NCI-H146 treated with DMSO at 0.1 percent for 48 hours (cell line): ENCODE measurements around the gene CCDC40.

ENCODE experiments used
- DNase-seq: peaks from one replicate; lab custom pipeline; 2025; ENCODE audit not compliant: unreplicated experiment; lab: John Stamatoyannopoulos, UW

The CCDC40 gene

DNA sequence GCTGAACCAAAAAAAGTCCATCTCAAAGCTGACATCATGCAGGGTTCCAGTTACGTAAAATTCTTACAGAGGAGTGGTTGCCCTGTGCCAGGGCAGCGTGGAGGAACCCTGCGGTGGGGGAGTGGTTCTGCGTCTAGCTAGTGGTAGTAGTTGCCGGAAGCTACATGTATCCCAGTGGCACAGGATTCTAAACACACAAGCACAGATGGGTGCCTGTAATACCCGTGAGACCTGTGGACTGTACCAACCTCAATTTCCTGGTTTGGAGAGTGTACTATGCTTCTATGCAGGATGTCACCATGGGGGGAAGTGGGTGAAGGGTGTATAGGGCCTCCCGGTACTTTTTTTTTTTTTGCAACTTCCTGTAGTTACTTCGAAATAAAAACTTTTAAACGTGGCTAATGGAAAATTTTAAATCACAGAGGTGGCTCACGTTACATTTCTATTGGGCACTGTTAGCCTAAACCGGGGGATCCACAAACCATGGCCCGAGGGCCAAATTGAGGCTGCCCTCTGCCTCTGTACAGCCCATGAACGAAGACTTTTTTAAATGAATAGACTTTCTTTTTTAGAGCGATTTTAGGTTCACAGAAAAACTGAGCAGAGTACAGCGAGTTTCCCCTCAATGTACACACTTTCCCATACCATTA lies 39.3 kb upstream of the CCDC40 start:
- no peak for DNase-seq

DNA sequence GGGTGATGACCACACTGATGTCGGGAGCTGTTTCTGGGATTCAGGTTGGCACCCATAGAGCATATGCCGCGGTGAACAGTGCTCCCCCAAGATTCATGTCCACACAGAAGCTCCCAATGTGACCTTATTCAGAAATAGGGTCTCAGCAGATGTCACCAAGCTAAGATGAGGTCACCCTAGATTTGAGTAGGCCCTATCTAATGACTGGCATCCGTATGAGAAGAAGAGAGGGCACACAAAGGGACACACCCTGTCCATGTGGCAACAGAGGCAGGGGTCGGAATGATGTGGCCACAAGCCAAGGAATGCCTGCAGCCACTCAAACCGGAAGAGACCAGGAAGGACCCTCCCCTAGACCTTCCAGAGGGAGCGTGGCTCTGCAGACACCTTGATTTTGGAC lies 36.3 kb upstream of the CCDC40 start:
- DNase-seq: no peak

DNA sequence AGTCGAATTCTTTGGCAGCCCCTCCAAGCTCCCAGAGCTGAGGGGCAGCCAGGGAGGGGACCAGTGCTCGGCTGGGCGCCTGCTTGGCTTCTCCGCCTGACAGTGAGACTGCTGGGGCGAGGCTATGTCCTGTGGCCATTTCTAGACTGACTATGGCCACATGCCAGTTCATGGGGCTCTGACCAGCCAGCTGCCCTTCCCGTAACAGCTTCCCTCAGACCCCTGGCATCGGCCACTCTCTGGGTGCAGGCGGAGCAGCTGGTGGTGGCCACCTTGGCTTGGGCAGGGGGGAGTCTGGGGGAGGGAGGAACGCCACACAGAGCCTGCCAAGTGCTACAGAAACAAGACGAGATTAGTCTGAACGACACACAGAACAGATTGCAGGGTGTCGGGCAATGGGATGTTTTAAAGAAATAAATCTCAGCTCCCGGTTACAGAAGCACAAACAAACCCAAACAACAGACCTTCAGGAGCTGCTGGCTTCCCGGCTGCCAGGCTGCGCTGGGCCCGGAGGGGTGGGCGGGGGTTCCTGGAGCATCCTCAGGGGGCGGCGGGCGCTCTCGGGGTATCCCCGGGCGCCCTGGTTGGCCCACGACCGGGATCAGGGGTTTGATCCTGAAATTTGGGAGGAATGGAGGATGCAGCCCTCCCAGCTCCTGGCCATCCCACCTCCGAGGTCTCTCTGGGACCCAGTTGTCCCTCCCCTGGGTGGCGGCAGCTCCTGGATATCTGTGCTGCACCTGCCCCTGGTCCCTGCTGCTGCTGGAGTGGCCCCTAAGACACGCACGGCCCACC lies 35.3 kb upstream of the CCDC40 start:
- no peak for DNase-seq

DNA sequence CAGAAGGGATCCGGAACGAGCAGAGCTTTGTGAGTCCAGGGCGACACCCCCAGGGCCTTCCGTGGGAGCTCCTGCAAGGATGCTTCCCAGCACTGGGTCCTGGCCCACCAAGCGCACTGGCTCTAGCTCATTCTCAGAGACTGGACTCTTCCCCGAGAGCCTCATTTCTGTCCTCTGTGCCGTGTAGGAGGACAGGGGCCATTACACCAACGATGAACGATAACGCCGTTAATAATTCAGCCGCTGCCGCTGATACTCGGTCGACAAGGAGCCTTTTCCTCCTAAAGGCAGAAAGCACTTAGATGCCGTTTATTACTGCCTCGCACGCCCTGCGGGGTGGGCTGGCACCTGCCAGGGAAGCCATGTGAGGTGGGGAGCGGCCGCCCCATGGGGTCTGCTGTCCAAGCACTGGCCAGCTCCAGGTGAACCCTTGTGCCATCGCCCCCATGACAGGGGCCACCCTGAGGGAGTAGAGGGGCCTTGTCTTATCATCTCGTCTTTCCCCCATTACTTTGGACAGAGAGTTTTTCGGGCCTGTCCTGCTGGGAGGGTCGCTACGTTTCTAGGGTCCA lies 34.3 kb upstream of the CCDC40 start:
- no peak for DNase-seq

DNA sequence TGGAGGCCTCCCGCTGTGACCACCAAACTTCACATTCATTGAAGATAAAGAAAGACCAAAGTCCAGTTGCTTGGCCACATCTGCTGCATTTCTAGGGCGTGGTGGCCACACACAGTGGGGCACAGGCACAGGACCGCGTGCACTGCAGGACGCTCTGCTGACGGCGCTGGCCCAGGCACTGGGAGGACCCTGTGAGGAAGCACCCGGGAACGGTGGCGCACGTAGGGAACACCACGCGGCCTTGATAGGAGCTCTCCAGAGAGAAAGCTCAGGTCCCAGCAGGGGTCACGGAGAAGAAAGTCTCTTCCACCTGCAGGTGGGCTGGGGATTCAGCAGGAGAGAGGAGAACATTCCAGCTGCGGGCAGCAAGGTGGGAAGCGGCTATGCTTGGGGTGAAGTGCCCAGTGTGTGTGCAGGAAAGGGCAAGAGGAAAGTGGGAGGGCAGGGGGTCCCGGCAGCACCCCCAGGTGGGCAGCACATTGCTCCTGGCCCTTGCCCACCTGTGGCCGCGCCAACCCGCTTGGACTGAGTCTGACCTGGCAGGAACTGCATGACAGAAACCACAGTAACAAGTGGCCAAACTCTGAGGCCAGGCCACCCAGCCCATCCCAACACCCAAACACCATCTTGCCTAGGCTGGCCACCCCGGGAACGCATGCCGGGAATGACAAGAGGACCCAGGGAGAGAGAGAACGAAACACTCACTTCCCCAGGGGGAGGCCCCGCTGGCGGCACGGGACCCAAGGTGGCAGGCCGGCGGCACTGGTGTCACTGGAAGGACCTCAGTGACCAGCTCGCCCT lies 33.6 kb upstream of the CCDC40 start:
- DNase-seq: no peak

DNA sequence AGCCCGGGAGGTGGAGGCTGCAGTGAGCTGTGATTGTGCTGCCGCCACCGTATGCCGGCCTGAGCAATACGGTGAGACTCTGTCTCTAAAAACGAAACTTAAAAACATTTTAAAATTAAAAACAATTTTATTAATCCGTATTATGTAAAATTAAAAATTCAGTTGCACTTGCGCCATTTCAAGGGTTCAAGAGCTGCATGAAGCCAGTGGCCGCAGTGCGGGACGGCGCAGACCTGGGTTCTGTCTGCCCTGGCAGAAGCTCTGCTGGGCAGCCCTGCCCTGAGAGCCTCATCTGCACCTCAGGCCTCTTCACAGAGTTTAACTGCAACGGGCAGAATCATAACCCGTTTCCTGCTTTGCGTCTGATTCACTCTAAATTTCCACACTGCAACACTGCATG lies 32.5 kb upstream of the CCDC40 start:
- DNase-seq: no peak

DNA sequence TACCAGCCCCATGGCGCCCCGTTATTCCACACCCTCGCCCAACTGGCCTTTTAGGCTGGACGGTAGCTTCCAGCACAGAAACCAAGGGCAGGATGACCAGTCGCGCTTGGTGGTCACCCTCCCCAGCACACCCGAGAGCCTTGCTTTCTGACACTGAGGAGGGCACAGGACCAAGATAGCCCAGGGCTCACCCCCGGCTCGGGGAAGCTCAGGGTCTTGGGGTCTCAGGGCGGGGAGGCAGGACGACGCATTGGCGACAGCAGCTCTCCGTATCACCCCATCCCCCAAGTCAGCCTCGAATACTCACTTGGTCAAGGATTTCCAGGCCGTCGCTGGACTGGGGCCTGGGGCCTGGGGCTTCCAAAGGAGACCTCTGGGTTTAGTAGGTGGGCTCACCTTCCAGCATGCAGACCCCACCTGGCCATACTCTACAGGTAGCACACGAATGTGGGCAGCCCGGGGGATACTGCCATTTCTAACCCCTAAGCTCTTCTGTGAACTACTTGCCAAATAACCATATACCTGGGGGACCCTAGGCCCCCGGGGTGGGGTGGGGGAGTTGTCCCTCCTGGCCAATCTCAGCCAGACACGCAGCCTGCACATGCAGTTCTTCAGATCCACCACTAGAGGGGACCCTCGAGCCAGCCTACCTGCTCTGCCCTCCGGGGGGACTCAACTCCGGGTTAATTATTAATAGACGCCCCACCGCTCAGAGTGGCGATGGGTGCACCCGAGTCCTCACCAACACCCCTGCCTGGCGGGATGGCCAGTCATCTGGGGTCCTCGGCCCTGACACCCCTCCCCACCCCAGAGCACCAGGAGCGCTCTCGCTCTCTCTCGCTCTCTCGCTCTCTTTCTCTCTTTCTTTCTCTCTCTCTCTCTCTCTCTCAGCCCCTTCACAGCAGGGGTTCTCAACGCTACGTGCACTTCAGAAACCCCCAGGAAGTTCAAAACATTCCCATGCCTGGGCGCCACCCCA lies 30.8 kb upstream of the CCDC40 start:
- no peak for DNase-seq

DNA sequence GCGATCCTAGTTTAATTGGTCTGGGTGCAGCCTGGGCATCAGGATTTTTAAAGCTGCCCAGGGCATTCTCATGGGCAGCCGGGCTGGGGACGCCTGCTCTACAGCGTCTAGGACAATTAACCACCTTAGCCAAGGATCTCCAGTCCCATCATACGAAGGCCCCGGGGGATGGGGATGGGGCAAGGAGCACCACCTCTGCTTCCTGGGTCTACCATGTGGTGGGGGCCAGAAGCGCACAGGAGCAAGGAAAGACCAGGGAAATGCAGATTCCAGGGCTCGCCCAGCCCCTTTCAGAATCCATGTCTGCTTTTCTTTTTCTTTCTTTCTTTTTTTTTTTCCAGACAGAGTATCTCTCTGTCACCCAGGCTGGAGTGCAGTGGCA lies 30.1 kb upstream of the CCDC40 start:
- DNase-seq: no peak

DNA sequence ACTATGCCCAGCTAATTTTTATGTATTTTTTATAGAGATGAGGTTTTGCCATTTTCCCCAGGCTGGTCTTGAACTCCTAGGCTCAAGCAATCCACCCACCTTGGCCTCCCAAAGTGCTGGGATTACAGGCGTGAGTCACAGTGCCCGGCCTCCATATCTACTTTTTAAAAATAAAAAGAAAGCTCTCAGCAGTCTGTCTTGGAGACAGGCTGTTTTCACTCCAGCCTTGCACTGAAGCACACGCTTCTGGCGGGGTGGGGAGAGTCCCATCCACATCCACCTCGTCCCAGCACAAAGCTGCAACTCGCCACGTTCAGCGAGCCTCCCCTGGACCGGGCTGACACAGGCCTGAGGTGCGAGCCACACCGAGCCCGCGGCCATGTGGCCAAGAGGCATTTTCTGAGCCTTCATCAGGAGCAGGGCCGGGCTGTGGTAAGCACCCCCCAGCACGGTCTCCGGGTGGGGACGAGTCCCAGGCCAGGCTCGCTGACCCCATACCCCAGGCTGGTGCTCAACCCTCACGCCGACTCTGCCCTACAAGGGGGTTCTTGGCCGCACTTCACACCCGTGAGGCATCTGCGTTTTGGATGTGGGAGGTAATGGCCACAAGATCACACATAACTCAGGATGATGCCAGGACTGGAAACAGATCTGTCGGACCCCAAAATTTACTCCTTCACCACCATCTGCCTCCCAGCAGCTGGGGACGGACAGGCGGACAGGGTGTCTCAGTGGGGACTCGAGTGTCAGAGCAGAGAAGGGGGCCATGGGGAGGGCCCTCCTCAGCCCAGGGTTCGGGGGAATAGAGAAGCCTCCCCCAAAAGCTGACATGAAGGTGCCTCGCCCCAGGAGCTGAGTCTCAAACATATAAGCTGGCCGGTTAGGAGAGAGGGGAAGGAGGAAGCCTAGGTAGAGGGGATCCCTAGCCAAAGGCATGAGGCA lies 29.4 kb upstream of the CCDC40 start:
- no peak for DNase-seq

DNA sequence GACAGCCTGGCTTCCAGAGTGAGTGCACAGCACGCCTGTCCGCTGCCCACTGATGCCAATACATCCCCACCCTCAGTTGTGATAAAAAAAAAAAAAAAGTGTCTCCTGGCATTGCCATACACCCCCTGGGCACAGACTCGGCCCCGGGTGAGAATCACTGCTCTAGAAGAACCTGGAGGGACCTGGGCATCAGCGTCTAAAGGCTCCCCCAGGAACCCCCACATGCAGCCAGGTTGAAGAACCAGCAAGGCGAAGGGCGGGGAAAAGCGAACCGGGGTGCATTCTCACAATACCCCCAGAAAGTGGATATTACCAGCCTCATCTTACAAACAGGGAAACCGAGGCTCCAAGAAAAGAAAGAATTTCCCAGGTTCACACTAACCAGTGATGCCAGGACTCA lies 28.5 kb upstream of the CCDC40 start:
- DNase-seq: no peak

DNA sequence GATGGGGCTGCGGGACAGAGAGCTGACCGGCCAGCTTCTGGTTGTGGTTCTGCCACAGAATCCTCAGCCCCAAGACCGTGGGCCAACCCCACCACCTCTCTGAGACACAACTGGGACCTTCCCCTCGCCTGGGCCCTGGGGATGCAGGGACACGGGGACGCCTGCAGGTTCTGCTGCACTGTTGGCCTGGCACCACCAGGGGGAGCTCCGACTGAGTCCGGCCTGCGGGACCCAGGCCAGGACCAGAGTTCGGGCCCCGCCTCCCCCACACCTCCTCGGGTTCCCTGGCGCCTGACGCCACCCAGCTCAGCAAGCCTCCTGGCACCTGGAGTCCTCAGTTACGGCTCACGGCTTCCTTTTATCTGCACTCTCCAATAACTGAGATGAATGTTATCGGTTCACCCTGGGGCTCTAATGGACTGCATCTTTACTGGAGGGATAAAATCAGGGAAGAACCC lies 28.0 kb upstream of the CCDC40 start:
- DNase-seq: peak; percentile 95

DNA sequence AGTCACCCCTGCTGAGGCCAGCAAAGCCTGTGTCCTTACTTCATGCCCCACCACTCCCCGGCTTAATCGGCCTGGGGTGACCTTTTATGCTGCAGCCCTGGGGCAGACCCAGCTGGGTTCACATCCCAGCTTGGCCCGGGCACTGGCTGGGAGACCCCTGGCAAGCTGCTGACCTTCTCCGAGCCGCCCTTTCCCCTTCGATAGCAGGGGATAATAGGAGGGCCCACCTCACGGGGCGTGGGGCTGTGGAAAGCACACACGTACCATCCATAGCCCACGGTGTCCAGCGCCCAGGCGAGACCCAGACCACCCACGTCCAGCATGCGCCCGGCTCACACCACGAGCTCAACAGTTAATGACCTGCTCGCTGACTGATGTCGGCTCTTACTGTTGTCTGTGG lies 27.6 kb upstream of the CCDC40 start:
- peak; percentile 42 for DNase-seq

DNA sequence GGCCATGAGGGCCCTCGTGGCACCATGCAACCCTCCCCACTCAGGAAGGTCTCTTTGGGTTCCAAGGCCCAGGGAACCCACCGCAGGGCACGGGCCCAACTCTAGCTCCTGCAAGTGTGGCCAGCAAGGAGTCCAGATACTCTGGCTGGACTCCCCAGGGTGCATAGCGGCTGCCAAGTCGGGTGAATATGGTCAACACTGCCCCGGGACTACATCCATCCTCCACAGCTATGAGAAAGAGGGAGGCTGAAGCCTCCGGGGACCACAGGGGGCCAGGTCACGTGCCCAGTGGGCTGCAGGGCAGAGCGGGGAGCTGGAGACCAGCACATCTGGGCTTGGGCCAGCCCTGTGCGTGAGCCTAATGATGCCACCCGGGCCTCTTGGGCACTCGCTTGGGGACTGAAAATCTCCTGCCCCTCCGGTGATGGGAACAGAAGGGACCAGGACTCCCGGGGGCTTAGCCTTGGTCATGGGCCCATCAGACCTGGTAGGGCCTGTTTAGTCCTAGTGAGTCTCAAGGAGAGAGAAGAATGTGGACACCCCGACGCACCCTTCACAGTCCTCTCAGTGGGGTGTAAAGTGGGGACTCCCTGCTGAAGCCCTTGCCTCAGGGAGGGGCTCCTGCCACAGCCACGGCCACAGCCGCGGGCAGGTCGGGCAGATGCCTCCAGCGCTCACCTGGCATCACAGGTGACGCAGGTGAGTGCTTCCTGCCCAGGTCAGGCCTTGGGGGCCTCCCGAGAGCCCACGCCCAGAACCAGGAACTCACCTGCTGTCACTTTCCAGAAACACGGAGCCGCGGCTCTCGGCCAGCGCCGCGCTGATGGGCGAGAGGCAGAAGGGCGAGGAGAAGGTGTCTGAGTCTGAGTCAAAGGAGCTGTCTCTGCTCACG lies 26.8 kb upstream of the CCDC40 start:
- DNase-seq: no peak

DNA sequence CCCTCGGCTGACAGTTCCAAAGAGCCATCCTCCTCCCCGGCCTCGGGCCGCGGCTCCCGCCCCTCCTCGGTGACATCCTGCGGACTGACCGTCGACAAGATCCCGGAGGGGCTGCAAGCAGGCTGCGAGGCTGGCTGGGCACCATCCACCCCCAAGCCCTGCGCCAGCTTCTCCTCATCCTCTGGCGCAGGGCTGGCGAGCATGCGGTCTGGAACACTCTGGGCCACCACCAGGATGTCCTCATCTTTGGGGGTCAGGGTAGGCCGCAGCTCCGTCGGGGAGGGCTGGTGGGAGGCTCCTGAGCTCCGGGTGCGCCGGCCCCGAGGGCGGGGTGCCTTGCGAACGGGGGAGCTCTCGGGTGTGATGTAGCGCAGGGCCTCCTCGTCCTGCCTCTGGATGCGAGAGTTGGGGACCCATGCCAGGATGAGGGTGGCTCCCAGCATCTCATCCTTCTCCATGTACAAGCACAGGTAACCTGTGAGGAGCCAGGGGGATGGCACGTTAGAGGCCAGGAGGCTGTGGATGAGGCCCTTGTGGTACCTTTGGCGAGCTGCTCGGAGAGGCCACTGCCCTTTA lies 26.1 kb upstream of the CCDC40 start:
- DNase-seq: no peak

DNA sequence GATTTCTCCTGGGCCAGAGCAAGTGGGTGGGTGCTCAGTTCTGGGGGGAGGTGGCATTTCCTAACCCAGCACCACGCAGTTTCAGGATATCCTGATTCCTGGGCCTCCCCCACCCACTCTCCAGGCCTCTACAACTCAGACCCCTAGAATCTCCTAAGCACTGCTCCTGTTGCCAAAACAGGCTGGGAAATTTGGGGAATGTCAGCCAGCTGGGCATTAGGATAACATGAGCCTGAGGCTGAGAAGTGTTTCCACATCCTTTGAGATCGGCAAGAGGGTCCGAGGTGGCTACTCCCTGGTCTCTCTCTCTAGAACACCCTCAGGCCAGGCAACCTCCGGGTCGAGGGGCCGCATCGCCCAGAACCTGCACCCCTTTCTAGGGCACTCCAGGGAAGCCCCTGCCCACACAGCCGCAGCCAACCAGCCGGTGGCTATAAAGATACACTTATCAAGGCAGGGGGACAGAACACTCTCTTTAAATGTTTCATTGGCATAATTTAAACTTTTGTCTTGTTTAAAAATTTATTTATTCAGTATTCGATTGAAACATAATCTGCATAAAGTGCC lies 24.4 kb upstream of the CCDC40 start:
- no peak for DNase-seq

DNA sequence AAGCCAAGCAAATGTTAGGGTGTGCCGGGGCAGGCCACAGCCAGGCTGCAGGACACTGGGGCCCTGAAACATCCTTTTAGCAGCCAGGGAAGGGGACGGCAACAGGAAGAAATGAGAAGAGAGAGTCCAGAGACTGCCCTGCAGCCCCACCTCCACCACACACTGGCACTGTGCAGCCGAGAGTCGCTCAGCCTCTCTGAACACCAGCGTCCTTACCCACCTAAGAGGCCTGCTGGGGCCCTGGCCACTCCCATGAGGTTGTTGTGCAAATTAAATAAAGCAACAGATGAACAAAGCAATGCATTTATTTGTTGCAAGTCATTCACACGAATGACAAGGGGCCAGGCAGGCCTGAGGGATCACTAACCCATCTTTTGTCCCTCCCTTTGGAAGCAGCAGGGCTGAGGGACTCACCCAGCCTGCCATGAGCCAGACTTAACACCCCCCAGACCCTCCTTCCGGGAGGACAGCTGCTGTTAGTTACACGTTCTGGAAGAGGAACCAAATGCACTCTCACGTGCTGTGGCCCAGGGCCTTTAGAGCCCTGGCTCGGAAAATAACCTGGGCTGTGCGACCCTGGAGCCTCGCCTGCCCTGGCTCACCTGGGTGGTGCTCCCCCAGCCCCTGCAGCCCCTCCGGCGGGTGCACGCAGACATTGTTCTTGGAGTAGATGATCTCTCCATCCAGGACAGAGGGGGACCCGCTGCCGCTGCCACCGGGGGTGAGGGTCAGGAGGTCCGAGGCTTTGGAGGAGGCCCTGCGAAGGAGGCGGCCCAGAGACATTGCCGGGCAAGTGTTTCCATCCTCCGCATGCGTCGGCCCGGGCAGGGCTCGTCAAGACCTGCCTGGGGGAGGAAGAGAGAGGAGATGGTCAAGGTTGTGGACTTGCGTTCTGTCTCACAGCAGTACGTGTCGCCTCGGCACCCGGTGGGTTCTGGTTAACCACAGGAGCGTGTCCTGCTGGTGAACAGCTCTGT lies 23.4 kb upstream of the CCDC40 start:
- DNase-seq: no peak
